GM18517 (cell line): Measurements from ENCODE around the gene FAM149B1.

Source experiments
- ATAC-seq: cut with Tn5 transposase; IDR thresholded peaks from one replicate; pipeline ENCODE4 v1.9.1; 2021; ENCODE audit warnings: mild to moderate bottlenecking, moderate library complexity; ENCODE audit not compliant: unreplicated experiment

Gene FAM149B1

GRCh38 chr10:73172867-73173266, 4.9 kb downstream of the FAM149B1 start:
- no peak for ATAC-seq

- ATAC-seq = no peak
Measured at GRCh38 chr10:73174148-73174925, 6.4 kb downstream of the FAM149B1 start.

DNA sequence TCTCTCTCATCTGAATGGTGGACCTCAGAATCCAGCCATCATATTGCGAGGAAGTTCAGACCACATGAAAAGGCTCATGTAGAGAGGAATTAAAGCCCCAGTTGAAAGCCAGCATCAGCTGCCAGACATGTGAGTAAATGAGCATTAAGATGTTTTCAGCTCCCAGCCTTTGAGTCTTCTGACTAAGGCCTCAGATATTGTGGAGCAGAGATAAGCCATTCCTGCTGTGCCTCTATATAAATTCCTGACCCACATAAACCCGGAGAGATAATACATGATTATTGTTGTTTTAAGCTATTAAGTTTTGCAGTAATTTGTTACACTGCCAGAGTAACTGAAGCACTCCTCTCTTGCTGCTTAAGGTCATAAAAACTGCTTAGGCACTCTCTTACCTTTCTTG, 14.6 kb downstream of the FAM149B1 start:
- ATAC-seq = no peak

- ATAC-seq = no peak
Measured at GRCh38 chr10:73183667-73184281, 15.9 kb downstream of the FAM149B1 start.

DNA sequence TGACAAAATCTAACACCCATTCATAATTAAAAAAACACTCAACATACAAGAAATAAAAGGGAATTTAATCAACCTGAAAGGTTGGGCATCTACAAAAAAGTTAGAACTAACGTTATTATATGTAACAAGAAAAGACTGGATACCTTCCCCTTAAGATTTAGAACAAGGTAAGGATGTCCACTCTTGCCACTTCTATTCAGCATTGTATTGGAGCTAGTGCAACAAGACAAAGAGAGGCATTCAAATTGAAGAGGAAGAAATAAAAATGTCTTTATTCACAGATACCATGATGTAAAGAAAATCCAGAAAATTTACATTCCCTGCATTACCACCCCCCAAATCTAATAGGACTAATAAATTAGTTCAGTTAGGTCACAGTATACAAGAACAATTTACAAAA, 18.3 kb downstream of the FAM149B1 start:
- no peak for ATAC-seq

DNA sequence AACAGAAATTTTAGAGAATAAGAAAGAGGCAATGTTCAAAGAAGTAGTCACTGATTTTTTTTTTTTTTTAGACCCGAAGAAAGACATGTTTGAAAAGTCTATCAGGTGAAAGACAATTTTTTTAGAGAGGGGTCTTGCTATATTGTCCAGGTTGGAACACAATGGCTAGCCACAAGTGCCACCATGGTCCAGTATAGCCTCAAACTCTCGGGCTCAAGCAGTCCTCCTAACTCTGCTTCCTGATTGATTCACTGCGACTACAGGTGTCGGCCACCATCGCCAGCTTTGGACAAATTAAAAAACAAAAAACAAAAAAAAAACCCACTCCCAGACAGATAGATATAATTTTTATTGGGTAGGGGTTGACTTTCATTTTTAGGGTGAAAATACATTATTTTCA, 22.3 kb downstream of the FAM149B1 start:
- ATAC-seq = no peak

DNA sequence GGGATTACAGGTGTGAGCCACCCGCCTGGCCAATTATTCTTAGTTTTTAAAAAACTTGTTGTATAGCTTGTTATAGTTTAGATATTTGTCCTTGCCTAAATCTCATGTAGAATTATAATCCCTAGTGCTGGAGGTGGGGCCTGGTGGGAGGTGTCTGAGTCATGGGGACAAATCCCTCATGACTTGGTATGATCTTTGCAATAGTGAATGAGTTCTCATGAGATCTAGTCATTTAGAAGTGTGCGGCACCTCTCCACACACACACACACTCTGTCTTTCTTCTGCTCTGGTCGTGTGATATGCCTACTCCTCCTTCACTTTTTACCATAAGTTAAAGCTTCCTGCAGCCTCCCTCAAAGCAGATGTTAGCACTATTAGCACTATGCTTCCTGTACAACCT, 37.2 kb downstream of the FAM149B1 start:
- ATAC-seq = no peak

GRCh38 chr10:73205890-73206289, 38.0 kb downstream of the FAM149B1 start:
- no peak for ATAC-seq

GRCh38 chr10:73206385-73206784, 38.5 kb downstream of the FAM149B1 start:
- no peak for ATAC-seq

DNA sequence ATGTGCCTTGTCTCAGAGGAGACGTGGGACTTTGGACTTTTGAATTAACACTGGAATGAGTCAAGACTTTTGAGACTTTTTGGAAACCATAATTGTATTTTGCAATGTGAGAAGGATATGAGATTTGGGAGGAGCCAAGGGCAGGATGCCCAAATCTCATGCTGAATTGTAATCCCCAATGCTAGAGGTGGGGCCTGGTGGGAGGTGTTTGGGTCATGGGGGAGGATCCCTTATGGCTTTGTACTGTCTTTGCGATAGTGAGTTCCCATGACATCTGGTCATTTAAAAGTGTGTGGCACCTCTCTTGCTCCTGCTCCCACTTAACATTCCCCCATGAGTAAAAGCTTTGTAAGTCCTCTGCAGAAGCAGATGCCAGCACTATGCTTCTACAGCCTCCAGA, 40.0 kb downstream of the FAM149B1 start:
- no peak for ATAC-seq

GRCh38 chr10:73209705-73210104, 41.8 kb downstream of the FAM149B1 start:
- no peak for ATAC-seq

GRCh38 chr10:73210395-73211105, 42.6 kb downstream of the FAM149B1 start:
- ATAC-seq = no peak

DNA sequence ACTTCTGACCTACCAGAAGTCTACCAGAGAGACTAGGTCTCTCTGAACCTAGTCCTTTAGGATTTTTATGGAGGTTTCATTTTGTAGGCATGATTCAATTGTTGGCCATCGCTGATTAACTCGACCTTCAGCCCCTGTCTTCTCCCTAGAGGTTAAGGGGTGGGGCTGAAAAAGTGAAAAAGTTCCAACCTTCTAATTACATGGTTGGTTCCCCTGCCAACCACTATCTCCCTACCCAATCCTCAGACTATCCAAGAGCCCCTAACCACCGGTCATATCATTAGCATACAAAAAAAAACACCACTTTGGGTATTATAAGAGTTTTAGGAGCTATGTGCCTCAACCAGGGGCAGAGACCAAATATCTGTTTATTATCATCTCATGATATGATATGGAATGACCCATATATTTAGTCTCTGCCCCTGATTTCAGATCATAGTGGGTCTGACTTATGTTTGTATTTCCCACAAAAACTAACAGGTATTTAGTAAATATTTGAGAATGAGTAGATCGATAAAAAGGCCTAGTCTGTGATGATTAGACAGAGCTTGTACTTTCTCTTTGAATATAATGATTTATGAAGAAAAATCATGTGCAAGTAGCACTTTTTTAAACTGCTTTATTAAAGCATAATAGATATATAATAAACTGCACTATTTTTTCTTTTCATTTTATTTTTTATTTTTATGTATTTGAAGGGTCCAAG, 43.3 kb downstream of the FAM149B1 start:
- no peak for ATAC-seq

DNA sequence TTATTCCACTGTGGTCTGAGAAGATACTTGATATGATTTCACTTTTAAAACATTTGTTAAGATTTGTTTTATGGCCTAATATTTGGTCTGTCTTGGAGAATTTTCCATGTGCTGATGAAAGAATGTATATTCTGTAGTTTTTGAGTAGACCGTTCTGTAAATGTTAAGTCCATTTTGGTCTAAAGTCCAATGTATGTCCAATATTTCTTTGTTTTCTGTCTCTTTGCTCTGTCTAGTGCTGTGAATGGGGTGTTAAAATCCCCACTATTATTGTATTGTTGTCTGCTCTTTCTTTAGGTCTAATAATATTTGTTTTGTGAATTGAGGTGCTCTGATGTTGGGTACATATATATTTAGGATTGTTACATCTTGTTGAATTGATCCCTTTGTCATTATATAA, 47.8 kb downstream of the FAM149B1 start:
- no peak for ATAC-seq

GRCh38 chr10:73217628-73218027, 49.7 kb downstream of the FAM149B1 start:
- ATAC-seq = no peak

- ATAC-seq = no peak
Measured at GRCh38 chr10:73218431-73219191, 50.7 kb downstream of the FAM149B1 start.

GRCh38 chr10:73219384-73219783, 51.5 kb downstream of the FAM149B1 start:
- no peak for ATAC-seq

DNA sequence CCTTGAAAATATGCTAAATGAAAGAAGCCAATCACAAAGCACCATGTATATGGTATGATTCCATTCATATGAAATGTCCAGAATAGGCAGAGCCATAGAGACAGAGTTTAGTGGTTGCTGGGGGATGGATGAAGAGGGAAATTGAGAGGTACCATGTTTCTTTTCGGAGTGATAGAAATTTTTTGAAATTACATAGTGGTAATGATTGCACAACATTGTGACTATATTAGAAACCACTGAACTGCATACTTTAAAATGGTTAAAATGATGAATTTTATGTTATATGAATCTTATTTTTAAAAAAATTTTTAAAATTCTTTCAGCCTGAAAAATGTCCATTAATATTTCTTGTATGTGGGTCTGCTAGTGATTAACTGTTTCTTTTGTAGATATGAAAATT, 53.1 kb downstream of the FAM149B1 start:
- no peak for ATAC-seq

GRCh38 chr10:73225518-73225917, 57.6 kb downstream of the FAM149B1 start:
- ATAC-seq = no peak

- no peak for ATAC-seq
Measured at GRCh38 chr10:73226663-73227062, 58.7 kb downstream of the FAM149B1 start.

DNA sequence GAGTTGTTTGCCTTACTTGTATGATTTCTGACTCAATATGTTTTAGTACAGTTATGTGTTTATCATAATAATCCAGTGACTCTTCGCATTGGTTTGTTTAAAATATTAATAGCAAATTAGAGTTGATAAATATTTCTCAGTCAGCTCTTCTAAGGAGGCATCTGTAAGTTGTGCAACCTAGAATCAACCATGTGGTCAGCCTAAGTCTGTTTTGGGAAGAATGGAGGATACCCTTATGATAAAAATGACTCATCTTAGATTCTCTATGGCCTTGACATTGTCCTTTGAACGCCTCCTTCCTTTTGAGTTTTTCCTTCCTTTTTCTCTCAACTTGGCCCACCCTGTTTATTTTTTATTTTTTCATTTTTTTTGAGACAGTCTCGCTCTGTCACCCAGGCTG, 60.3 kb downstream of the FAM149B1 start:
- ATAC-seq = no peak
